HG03095 (cell line): ENCODE results near the gene C1QB.
"Not testable (repeated sequence)": the region's sequence is repeated elsewhere in the genome, so short reads cannot be mapped to it uniquely, and the experiment has no call there.

Experiments
- ATAC-seq: cut with Tn5 transposase; IDR thresholded peaks from one replicate; pipeline ENCODE4 v1.9.1; 2021; ENCODE audit warnings: moderate library complexity; ENCODE audit not compliant: unreplicated experiment

C1QB gene

DNA sequence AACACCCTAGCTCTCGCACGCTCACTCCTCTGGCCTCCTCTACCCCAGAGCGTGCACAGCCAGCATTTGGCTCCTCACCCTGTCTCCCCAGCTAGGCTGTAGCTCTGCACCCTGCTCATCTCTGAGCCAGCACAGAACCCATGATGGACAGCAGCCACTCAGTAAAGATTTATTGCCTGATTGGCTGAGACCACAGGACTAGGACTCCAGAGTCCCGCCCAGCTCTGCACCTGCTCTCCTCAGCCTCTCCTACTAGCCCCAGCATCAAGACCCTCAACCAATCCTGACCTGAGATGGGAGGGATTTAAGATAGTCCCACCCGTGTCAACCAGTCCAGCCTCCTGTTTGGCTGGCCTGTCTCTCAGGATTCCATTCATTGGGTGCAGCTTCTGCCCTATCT is 9.3 kb downstream of the C1QB start:
- ATAC-seq: no peak

DNA sequence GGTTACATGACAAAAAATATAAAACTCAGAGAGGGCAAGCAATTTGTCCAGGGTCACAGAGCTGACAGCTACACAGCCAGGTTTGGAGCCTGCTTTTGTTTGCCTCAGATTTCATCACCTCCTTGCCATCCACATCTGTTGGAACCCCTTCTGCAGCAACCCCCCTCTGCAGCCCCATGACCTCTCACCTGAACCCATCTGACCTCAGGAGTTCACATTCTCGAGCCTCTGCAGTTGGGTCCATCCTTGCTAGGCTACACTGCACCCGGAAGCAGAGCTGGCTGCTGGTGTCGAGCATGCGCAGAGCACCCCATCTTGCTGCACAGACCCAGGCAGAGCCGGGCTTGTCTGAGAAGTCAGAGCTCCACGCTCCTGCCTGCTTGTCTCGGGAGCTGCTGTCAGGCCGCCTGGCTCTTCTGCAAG is 10.0 kb downstream of the C1QB start:
- ATAC-seq: no peak

DNA sequence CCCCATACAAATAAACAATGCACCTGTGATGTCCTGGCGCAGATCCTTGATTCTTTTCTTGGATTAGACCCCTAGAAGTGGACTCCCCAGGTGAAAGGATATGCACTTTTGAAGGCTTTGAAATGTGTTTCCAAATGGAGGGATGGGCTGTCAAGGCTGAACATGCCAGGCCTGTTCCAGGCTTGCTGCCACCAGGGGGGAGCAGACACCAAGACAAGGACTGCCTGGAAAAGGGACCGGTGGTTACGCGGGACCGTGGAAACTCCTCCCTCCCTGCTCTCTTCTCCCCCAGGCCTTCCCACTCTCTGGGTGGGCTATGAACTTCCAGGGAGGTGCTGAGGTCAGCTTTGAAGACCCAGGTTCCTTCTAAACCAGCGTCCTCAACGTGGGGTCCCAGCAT is 12.7 kb downstream of the C1QB start:
- ATAC-seq: no peak

DNA sequence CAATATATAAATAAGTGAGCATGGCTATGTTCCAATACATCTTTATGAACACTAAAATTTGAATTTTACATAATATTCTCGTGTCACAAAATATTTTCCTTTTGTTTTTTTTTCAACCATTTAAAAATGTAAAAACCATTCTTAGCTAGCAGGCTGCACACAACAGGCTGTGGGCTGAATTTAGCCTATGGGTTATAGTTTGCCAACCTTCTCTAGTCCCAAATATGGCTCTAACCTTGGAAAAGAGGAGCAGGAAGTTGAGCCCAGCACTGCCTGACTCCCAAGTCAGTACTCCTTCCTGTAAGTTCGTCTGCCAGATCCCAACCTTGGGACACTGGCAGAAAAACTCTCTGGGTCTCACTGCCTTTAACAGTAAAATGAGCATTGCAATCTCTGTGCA is 13.4 kb downstream of the C1QB start:
- ATAC-seq: no peak

DNA sequence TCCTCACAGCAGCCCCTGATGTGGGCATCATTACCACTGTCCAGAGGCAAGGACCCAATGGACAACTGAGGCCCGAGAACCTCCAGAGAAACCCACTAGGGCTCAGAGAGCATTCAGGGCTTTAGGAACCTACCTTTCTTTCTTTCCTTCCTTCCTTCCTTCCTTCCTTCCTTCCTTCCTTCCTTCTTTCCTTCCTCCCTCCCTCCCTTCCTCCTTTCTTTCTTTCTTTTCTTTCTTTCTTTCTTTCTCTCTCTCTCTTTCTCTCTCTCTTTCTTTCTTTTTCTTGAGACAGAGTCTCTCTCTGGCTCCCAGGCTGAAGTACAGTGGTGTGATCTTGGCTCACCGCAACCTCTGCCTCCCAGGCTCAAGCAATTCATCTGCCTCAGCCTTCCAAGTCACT is 15.8 kb downstream of the C1QB start:
- not testable (repeated sequence) for ATAC-seq

DNA sequence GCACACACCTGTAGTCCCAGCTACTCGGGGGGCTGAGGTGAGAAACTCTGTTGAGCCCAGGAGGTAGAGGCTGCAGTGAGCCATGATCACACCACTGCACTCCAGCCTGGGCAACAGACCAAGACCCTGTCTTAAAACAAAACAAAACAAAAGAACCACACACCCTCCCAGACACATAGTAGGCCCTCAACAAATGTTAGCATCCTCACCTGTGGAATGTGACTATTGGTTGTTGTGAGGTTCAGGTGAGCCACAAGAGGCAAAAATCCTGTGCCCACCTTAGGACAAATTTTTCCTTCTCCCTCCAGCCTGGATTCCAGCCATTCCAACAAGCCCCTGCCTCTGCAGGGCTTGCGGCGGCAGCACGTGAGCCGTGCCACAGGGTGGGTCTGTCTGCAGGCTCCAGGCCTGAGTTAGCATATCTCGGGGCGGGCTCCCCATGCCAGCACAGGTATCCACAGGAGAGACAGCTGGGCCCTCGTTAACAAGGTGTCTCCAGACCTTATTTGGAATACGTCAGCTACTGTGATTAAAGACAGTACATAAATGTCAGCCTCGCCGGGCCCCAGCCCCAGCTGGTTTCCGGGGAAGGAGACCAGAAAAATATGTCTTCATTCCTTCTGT is 17.4 kb downstream of the C1QB start:
- no peak for ATAC-seq

DNA sequence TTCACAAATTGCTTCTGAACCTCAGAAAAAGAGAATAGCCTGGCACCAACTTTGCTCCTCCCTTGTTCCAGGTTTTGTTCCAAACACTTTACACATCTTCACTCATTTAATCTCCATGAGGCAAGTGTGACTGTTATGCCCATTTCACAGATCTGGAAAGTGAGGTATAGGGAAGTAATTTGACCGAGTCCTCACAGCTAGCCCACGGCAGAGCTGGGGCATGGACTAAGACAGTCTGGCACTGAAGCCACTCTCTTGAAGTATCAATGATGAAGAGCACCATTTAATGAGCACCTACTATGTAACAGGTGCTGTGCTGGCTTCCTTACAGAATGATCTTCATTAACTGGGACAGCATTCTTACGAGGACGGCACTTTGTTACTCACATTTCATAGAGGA is 19.0 kb downstream of the C1QB start:
- no peak for ATAC-seq

DNA sequence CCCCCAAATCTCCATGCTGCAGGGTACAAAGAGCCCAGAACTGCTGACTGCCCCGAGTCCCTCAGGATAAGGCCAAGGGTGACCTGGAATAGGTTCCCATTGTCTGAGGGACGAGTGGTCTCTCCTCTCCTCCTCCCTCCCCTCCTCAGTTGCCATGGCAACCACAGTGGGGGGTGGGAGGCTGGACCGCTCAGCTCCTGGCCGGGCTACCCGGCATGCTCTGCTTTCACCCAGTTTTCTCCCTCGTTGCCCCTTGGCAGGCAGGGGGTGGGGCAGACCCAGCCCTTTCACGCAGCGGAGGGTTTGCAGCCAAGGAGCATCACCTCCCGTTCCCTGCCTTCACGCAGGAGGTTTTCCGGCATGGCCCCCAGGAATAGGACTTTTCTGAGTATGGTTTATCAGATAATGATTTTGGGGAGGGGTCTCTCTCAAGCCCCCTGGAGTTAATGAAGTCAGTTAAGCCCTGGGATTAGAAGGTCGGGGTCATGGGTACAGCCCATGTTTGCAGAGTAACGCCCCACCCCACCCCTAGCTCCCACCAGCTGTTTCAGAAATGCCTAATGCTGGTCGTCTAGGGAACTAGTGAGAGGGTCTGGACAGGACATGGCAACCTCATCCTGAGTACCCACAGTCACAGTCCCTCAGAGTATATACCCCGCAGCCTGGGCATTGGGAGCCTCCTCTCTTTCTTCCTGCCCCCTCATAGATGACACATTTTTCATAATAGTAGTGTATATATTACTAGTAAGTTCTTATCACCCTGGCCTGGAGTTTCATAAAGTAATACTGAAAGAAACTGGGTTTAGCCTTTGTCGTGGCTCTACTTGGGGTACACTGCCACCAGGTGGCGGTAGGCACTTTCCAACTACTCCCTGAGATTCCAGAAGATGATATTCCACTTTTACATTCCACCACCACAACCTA is 20.7 kb downstream of the C1QB start:
- ATAC-seq: no peak

DNA sequence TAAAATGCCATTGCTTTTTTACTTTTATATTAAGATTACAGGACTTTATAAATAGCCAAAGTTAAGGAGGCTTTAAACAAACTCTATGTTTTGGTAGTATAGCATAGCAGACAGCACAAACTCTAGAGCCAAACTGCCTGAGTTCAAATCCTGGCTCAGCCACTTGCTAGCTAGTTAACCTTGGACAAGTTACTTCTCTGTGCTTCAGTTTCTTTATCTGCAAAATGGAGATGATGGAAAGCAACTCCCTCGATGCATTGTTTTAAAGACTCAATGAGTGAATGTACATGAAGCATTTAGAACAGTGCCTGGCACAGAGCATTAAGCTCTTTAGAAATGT is 21.3 kb downstream of the C1QB start:
- ATAC-seq: no peak

DNA sequence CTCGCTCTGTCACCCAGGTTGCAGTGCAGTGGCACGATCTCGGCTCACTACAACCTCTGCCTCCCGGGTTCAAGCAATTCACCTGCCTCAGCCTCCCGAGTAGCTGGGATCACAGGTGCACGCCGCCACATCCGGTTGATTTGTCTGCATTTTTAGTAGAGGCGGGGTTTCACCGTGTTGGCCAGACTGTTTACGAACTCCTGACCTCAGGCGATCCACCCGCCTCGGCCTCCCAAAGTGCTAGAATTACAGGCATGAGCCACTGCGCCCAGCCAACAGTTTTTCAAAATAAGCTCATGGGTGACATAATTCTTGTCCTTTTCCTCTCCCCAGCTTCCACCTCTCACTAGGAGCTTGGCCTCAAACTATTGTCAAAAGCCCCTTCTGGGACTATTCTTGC is 23.1 kb downstream of the C1QB start:
- not testable (repeated sequence) for ATAC-seq

DNA sequence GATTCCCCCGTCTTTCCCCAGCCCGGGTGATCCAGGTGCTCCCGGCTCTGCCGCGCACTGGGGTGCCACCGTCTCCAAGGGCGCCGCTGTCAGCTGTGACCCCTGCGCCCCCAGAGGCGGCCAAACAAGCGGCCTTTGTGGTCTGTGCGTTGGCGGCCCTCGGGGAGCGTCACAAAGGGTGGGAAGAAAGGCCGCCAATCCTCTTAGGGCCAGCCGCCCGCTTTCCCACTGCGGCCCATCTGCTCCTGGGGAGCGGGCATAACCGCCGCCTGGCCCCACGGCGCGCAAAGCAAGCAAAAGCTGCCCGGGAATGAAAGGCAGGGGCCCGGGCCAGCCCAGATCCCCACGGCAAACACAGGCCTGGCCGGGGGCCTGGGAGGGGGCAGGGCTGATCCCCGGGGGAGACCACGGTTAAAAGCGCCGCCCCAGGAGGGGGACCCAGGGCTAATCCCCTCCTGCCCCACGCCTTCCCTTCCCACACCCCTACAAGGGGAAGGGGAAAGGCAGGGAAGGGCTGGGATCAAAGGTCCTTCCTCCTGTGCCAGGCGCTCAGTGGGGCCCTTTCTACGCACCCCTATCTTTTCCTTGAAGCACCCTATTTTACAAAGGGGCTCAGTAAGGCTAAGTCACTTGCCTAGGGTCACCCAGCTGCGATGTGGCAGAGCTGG is 24.0 kb downstream of the C1QB start:
- ATAC-seq: no peak

DNA sequence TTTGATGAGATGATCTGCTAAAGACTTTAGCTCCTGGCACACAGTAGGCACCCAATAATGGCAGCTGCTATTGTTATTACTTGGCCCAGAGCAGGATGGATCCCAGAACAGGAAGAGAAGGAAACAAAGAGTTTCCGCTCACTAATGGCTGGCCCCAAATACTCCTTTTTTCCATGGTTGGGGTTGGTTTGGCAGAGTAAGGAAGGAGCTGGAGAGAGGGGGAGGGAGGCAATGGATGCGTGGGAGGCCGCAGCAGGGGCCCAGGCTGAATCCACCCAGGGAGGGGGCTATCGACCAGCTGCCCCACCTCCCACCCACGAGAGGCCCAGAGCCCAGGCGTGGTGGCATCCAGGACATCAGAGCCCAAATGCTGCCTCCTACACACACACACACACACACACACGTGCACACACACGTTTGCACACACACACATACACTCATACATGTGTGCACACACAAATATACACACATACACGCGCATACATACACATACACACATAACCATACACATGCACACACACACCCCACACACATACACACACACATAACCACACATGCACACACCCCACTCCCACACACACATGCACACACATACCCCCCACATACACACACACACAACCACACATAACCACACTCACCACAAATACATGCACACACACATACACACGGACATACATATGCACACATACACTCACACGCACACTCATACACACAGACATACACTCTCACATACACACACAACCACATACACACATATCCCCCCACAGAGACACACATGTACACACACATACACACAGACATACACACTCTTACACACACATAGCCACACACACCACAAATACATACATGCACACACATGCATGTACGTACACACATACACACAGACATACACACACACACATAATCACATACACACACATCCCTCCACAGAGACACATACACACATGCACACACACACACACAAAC is 25.2 kb downstream of the C1QB start:
- ATAC-seq: no peak

DNA sequence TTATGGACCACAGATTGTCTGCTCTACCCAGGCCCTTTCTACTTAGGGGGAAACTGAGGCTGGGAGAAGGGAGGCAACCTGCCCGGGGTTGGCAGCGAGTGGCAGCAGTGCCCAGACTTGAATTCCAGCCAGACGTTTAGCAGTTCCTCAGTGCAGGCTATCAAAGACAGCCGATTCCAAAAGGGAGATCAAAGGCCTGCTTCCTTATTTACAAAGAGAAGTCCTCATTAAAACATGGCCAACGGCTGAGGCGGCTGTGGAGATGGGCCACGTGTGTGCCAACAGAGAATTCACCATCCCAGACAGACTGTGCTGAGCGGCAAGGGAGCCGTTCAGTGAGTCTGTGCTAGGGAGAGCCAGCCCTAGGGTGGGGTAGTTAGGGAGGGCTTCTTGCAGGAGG is 27.7 kb downstream of the C1QB start:
- ATAC-seq: no peak

DNA sequence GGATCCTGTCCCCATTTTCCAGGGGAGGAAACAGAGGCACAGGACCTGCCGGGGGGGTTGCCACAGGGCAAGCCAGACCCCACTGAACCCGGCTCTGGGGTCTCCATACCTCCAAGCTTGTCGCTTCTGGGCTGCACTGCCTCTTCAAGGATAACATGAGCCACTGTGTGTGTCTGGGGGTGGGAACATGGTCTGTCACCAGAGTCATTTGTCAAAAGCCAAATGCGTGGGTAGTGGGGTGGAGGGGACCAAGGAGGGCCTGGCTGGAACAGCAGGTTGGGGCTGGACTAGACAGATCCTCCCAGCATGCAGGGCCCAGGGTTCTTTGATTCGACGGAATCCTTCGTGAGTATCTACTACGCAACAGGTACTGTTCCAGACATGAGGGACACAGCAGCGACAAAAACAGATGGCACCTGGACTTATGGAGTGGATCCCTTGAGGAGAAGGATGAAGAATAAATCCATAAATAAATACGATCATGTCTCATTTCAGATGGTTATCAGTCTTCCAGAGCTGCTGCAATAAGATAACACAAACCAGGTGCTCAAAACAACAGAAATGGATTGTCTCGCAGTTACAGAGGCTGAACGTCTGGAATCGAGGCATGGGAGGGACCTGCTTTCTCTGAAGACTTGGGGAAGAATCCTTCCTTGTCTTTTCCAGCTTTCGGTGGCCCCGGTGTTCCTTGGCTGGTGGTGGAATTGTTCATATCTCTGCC is 28.7 kb downstream of the C1QB start:
- no peak for ATAC-seq

DNA sequence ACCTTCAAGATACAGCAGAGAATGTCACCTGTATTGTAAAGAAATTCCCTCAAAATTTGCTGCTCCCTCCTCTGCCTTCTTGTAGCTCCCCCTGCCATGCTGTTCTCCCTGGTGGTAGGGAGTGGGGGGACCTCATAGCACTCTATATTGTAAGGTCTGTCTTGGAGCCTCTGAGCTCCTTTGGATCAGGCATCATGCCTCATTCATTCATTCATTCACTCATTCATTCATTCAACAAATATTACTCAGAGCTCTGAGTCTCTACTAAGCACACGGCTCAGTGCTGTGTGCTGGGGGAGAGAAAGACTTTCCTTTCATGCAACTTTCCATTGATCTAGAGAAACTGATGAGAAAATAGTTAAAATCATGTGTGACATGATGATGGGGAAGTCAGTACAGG is 30.5 kb downstream of the C1QB start:
- ATAC-seq: no peak

DNA sequence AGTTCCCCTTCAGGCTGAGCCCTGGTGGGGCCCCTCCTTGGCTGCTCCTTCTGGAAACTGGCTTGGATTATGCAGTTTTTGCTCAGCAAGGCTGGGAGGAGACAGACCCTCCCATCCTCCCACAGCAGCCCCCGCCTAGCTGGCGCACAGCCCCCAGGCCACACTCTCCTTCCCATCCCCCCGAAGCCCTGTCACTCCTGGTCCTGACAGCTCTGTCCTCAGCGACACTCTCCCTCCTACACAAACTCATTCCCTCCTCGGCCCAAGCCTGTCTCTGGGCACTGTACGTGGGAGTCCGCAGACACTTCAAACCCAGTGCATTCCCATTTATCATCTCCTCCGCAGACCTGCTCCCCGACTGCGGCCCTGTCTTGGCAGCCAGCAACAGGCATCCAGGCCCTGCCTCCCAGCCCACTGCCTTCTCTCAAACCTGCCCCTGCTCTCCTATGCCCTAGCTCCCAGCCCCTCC is 32.6 kb downstream of the C1QB start:
- no peak for ATAC-seq

DNA sequence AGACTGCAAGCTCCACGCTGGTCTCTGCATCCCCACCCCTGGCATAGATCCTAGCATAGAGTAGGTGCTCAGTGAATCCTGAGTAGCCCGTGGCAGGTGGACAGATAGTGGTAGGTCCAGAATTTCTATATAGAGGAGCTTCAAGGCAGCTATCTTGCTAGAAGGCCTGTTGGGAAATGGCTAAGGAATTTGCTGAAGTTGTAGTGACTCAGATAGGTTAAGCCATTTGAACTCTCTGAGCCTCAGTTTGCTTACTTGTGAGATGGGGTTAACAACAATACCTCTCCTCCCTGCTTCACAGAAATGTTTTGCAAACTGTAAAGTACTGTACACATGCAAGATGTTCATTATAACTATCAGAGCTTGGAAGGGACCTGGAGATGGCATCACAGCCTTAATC is 34.2 kb downstream of the C1QB start:
- no peak for ATAC-seq

DNA sequence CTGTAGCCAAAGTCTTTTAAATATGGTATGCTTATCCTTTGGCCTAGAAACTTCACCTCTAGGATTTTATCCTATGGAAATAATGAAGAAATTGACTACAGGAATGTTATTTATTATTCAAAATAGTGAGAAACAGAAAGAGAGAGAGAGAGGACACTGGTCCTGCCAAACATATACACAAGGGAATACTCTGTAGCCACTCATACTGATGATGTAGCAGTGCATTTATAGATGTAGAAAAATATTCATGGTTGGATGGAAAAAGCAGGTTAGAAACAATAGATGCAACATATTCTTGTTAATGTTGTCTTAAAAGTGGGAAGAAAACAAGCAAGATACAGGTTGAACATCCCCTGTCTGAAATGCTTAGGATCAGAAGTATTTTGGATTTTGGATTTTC is 35.4 kb downstream of the C1QB start:
- no peak for ATAC-seq

DNA sequence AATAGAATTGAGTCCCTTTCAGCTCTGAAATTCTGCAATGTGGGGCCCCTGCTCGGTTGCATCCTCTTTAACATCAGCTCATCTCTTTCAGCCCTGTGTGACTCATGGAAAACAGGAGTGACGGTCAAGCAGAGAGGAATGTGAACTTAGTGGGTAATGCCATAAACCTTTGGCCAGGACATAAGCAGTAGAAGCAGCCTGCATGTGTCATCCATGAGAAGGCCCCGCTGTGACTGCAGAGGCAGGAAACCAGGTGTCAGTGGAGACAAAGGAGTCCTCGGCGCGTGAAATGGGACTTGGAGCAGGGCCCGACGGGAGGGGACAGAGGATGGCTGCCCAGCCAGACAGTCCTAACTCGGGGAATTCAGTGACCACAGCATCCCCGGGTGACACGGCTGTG is 36.5 kb downstream of the C1QB start:
- no peak for ATAC-seq
